NCI-H1417 (cell line): ENCODE results near the gene SEZ6L.
A peak's percentile ranks its signal among the peaks of the same experiment; 100 is the strongest.

ENCODE experiments used
- DNase-seq, 3 experiments: peaks; one replicate each; lab custom pipeline; 2025; lab: John Stamatoyannopoulos, UW

Gene SEZ6L

DNA sequence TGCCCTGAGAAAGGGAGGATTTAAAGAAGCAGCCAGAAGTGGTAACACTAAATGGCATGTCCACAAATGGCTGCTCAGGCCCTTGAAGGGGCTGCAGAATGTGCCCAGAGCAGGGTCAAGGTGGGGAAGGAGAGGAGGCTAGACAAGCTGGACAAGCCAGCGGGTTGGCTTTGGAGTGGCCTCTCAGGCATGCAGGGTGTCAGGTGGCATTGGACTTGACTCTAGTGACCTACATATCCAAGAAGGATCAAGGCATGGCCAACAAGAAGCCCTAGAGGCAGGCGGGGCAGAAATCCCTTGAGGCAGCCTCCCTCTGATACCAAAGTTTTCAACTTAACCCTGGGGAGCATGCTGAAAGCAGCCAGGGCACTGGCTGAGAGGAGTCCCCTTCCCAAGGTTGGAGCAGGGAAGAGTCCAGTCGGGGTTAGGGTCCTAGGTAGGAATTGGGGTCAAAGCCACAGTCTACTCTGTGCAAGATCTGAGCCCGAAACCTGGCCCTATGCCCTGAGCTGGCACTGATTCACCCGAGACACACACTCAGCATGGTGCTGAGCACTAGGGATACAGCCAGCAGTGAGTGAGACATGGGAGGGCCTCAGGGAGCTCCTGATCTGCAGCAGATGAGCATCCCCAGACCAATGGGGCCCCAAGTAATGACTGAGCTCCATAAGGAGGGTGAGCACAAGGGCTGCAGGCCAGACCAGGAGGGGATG lies 164.0 kb downstream of the SEZ6L start:
- DNase-seq: no peak

DNA sequence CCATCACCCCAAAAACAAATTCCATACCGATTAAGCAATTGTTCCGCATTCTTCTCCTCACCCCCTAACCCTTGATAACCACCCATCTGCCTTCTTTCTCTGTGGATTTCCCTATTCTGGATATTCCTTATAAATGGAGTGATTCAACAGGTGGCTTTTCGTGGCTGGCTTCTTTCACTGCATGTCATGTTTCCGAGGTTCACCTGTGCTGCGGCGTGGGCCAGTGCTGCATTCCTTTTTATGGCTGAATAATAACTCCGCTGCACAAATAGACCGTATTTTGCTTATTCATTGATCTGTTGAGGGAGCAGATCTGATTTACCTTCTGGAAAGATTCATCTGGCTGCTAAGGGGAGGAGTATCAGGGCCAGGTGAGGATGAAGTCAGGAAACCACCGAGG lies 165.0 kb downstream of the SEZ6L start:
- no peak for DNase-seq

DNA sequence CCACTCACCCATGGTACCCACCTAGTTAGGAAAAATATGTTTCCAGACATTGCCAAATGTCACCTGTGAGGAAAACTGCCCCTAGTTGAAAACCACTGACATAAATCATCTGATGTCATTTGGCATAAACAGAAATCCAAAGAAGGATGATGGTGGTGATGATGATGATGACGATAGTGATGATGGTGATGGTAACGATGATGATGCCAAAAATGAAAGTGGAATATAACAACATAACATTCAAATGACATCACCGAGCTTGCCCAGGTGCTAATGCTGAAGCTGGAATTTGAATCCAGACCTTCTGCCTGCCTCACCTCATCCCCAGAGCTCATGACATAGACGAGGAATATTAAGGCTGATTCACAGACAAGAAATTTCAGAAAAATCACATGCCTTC lies 167.5 kb downstream of the SEZ6L start:
- no peak for DNase-seq

DNA sequence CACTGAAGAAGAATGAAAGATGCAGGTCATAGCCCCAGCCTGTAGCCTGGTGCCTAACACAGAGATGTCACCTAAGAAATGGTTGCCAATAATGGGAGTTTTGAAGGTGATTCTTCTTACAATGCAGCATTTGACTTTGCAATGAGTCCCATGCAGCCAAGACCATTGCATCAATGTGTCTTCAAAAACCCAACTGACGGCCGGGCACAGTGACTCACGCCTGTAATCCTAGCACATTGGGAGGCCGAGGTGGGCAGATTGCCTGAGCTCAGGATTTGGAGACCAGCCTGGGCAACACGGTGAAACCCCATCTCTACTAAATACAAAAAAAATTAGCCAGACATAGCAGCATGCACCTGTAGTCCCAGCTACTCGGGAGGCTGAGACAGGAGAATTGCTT lies 170.5 kb downstream of the SEZ6L start:
- no peak for DNase-seq

DNA sequence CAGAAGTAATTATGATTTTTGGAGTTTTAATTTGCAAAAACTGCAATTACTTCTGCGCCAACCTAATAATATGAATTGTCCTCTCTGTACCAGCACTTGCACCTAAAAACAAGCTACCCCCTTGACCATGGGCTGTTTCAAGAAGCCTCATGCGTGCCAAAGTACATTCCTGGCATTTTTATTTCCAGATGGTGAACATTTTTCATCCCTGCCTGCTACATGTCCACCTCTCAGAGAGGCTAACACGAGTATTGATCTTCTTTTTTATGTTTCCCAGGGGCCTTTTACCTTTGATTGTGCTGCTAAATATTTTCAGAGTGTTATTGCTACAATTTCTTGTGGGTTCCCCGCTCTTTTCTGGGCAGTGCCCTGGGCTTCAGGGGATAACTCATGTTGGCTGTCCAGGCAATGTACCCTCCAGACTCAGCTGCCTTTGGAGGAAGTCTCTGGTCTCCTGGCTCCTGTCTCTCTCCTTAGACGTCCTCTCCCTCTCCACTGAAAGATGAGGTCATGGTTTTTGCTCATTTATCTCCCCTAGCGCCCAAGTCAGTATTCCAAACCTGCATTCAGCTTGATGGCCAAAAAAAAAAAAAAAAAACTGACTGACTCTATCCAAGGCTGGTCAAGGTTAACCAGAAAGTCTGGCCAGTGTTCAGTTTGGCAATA lies 173.6 kb downstream of the SEZ6L start:
- no peak for DNase-seq

DNA sequence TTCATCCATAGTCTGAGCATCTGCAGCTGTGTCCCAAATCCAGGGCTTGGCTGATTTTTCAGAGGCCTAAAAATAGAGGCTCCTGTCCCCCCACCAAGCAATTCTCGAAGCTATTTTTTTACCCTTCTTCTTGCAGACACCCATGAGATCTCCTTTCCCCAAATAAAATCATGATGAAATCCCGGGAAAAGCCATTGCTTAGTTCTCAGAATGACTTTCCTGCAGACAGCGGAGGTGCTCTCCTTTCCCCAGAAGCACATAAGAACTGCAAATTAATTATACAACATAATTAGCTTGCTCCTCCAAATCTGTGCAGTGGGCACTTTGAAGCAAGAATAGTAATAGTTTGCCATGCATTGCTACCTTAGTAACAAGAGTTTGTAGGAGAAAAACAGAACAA lies 176.2 kb downstream of the SEZ6L start:
- no peak for DNase-seq

DNA sequence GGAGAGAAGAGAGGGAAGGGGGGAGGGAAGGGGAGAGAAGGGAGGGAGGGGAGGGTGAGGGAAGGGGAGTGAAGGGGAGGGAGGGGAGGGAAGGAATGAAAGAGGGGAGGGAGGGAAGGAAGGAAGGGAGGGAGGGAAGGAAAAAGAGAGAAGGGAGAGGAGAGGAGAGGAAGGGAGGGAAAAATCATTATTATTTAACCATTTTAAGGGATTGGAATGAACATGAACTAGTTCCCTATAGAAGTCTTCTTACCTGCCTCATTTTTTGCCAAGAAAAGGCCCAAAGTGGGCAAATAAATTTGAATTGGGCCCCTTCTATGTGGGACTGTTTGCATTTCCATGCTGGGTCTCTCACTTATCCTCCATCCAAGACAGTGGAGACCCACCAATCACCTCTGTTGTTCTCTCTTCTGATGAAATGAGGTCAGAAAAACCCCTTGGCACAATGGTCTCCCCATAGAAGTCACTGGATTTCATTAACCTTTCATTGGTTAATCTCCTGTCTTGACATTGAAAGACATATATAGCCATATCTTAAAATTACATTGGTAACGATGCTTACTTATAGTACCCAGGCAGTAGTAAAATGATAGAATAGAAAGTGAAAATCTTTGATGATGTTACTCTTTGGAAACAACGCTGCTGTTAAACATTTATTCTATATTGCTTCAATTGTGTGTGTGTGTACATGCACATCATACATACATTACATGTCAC lies 179.7 kb downstream of the SEZ6L start:
- no peak for DNase-seq

DNA sequence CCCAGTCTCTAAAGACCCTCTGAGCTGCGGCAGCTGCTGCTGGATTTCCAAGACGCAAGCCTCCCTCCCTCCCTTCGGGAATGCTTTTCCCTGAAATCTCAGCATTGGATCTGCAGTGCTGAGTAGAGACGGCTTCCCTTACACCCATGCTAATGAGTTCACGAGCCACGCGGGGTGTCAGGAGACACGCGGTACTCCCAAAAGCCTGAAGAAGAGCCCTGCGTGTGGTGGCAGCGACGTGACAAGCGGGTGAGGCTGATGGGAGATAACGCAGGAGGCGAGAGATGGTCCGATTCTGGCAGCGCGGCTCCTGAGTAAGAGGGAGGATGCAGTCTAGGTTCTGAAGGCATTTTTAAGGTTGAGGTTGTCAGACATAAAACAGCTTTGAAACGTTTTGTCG lies 185.4 kb downstream of the SEZ6L start:
- DNase-seq: no peak

DNA sequence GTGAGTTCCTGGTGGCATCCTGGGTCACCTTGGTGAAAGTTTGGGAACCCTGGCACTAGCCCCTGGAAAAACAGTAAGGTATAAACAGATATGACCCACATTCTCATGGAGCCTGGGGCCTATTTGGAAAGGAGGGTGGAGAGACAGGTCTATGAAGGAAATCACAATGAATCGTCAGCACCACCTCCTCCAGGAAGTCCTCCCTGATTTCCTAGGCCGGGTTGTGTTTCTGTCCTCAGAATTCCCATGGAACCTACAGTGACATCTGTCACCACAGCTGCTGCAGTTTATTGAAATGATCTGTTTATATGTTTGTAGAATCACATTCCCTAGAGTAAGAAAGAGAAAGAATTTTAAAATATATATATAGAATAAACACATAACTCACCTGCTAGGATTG lies 188.0 kb downstream of the SEZ6L start:
- no peak for DNase-seq

DNA sequence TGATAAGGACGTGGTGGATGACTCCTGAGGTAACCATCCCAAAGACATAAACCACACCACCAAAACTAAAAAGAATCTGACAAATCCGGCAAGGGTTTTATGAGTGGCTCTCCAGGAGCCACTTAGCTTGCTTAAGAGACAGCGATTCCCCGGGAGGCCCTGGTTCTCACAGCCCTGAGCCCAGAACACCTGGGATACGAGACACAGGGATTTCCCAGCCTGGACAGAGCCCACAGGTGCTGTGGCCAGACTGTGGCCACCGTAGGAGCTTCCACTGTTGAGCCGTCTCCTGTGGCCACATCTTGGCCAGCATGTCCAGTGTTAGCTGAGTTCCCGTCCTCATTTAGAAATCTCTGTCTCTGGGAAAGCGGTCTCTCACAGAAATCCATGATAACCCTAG lies 188.6 kb downstream of the SEZ6L start:
- peak in 1 of 3 experiments; percentile 20 for DNase-seq

DNA sequence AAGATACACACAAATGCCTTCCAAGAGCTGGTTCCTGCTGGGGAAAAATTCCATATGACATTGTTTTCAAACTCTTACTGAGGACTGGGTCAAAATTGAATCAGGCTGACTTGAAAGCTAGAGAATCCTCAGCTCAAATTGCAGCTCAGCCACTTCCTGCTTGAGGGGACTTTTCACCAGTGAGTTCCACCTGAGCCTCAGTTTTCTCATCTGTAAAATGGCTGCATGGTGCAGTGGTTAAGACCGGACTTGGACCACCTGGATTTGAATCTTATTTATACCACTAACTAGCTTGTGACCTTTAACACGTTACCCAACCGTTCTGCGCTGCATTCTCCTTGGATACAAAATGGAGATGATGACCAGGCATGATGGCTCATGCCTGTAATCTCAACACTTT lies 189.9 kb downstream of the SEZ6L start:
- DNase-seq: no peak

DNA sequence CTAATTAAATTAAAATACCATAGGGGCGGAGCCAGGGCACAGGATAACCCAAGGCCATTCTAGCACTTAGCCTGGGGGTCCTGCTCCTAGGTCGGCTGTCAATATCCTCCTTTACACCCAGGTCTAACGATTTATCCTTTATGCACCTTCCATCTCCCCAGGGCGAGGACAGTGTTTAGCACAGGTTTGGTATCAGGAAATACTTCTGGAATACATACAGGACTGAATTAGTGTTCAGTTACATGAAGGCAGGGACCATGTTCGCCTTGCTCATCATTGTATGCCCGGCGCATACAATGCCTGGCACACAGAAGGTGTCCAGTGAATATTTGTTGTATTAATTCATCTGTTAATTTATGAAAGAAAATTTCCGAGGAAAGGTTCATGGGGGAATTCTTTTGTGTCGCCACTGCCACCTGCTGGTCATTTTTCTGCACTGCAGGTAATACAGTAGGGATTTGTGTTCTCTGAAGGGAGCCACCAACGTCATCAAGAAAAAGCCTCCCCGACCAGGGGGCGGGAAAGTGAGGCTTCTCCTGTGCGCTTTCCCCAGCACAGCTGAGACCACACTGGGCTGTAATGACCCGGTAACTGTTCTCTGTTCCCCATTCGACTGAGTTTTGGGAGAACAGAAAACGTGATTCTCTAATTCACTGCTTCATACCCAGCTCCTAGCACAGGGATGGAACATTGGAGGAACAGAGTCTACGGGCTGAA lies 191.1 kb downstream of the SEZ6L start:
- peak; percentile 57 to 84 (median 58) for DNase-seq

DNA sequence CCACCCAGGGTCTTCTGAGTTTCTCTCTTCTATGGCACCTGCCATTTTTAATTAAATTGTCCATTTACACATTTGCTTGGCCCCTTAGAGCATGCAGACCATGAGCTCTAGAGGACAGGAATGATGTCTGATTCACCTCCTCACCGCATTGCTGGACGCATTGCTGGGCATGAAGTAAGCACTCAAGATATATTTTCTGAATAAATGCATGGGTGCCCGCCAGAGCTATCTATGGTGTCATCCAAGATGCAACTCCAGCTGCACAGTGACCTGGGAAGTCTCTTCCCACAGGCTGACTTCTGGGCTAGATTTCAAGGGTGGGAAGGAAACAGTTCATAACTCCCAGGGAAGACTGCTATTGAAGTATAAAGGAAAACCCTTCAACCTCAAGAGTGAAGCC lies 193.2 kb downstream of the SEZ6L start:
- DNase-seq: no peak

DNA sequence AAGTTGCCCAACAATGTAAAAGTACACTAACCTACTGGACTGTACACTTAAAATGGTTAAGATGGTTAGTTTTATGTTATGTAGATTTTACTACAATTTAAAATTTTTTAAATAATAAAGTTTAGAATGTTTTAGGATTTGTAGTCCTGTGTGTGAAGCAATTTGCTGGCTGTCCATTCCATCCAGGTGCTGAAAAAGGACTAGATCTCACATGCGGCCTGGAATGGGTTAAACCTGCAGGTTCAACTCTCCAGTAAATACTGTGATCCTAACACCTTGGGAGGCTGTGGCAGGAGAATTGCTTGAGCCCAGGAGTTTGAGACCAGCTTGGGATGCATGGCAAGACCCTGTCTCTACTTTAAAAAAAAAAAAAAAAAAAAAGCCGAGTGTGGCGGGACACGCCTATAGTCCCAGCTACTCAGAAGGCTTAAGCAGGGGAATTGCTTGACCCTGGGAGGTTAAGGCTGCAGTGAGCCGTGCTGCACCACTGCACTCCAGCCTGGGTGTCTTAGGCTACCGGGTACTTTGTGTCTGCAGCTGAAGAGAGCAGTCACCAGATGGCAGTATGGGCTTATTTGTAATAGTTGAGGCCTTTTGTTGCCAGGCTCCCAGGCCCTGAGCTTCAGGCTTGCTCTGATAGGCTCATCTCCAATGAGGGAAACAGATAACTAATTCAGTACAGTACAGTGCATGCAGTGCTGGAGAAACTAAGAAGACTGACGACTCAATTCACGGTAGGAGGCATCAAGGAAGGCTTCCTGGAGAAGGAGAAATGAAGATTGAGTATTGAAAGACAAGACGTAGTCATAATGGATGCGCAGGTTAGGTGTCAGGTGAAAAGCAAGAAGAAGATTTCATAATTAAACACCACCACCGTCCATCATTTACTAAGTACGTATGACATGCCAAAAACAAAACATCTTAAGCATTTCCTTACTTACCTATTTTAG lies 195.1 kb downstream of the SEZ6L start:
- peak; percentile 7 to 65 (median 65) for DNase-seq

DNA sequence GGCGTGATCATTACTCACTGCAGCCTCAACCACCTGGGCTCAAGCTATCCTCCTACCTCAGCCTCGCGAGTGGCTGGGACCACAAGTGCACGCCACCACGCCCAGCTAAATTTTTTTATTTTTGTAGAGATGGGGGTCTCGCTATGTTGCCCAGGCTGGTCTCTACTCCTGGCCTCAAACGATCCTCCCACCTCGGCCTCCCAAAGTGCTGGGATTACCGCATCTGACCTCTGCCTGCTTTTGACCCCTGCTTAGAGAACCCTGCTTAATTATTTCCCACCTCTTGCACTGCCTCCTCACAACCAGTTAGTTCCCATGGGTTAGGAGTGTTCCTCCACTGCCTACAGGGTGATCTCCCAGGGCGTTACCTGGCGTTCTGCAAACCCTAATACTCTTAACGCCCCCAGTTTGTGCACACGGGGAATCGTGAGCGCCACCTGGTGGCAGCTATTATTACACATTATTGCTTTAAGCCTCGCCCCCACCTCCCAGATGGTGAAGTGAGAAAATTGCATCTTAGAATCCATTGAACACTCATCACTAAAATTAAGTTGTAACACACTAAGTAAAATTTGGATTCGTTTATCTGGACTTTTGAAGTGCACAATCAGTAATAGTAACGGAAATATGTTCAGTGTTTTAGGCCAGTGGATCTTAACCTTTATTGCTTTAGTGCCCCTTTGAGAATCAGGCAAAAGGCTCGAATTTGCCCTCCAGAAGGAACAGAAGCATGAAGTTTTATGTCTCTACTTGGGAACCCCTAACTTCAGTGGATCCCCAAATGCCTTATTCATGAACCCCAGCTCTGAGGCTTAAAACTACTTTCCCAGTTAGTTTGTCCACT lies 198.4 kb downstream of the SEZ6L start:
- peak; percentile 3 to 36 (median 13) for DNase-seq

DNA sequence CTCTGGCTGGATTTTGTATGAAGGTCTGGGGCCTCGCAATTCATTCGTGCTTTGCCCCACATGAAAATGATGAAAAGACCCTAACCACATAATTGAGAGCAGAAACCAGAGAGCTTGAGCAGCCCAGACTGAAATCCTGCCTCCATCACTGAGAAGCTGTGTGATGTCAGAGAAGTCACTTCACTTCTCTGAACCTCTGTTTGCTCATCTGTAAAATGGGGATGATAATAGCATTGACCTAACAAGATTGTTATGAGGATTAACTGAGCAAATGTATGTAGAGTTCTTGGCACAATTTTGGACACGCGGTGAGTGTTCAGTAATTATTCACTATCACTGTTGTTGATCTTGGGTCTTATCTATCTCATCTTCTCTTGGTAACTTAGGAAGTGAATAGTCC lies 203.6 kb downstream of the SEZ6L start:
- DNase-seq: no peak

DNA sequence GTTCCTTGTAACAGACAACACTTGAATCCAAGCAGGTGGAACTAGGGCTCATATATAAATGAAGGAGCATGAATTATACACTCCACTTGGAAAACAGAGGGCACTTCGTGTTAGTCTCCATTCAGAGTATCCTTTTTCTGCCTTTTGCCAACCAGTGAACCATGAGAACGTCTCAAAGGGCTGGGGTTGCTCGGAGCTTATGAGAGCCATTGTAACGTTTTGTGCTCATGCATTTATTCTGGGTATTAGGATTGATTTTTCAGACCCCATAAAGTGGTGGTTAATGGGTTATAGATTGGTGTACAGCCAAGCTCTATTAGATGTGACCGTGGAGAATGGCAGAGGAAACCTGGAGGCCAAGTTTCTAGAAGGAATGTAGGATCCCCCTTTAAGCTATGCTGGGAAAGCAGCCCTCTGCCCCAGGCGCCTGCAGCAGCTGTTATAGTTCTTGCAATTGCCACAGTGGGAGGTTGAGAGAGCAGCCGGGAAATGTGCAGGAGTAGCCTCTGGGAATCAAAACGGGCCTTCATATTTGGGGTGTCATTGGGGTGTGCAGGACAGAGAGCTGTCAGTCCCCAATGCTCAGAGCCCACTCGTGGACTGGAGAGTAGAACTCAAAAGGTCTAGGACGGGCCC lies 205.2 kb downstream of the SEZ6L start:
- DNase-seq: peak in 2 of 3 experiments; percentile 40 to 81

DNA sequence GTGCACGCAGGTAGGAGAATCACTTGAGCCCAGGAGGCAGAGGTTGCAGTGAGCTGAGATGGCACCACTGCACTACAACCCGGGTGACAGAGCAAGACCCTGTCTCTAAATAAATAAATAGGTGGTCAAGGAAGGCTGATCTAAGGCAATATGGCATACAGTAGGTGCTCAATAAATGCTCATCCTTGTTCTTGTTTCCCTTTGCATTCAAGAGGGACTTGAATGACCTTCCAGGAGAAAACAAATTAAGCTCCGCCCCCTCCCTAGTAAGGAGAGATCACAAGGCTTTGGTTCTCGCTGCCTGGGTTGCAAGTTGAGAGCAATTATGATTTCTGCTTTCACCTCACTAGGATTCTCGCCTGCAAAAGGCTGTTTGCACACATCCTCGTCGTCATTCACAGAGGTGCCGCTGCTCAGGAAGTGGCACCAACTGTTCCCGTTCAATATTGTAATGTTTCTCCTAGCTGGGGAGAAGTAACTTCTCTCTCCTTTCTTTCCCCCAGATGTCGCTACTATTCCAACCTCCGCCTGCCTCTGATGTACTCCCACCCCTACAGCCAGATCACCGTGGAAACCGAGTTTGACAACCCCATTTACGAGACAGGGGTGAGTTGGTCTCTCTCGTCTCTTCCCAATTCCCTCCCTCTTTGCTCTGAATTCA lies 208.0 kb downstream of the SEZ6L start:
- DNase-seq: peak in 1 of 3 experiments; percentile 7

DNA sequence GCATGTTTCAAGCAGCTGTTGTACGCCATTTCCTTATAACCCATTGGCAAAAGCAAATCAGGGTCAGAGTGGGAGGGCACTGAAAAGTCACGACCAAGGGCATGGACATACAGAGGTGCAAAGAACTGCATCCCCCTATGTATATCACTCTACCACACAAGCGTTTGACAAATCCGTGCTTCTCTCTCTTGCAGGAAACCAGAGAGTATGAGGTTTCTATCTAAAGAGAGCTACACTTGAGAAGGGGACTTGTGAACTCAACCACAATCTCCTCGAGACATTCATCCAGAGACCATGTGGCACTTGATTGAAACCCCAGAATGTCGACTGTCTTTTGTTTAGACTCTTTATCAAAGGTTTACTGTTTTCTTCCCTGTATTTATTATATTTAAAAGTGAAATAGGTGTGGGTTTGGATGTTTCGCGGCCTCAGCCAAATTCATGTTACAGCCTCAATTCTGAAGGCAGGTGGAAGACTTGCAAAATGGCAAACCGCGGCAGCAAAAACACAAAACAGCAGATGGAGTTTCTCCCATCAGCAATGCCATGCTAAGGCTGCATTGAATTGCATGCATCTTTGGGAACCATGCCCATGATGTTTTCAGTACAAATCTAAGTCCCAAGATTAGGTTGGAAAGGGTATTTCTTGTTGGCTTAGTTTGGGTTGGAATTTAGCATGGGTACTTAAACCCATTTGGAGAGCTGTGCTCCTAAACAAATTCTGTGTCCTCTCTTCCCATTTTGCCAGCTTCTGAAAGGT lies 211.0 kb downstream of the SEZ6L start:
- DNase-seq: no peak
